ENCODE results near the gene NOX3.
A peak's percentile ranks its signal among the peaks of the same experiment; 100 is the strongest.

NOX3 gene

GRCh38 chr6:155382338-155382685, 73.3 kb downstream of the NOX3 start:
- no peak overlapping the region for H3K27ac ChIP-seq
- no peak for TF ChIP-seq CTCF (conservative IDR thresholded peaks at IDR 0.05)

GRCh38 chr6:155381673-155382337, 73.8 kb downstream of the NOX3 start:
- TF ChIP-seq CTCF (conservative IDR thresholded peaks at IDR 0.05): no peak
- H3K27ac ChIP-seq: no peak overlapping the region

GRCh38 chr6:155380666-155381332, 74.8 kb downstream of the NOX3 start:
- peak; percentile 43 for TF ChIP-seq CTCF (conservative IDR thresholded peaks at IDR 0.05)

GRCh38 chr6:155378724-155379123, 76.9 kb downstream of the NOX3 start:
- no peak overlapping the region for H3K27ac ChIP-seq
- TF ChIP-seq CTCF (conservative IDR thresholded peaks at IDR 0.05): no peak

More at GRCh38 chr6:155380666-155381332, 74.8 kb downstream of the NOX3 start:
- H3K27ac ChIP-seq: no peak overlapping the region

GRCh38 chr6:155378276-155378675, 77.4 kb downstream of the NOX3 start:
- H3K27ac ChIP-seq: no peak overlapping the region
- TF ChIP-seq CTCF (conservative IDR thresholded peaks at IDR 0.05): no peak

- H3K27ac ChIP-seq: no peak overlapping the region
Measured at GRCh38 chr6:155377061-155377460, 78.6 kb downstream of the NOX3 start.

GRCh38 chr6:155375801-155376200, 79.8 kb downstream of the NOX3 start:
- TF ChIP-seq CTCF (conservative IDR thresholded peaks at IDR 0.05): no peak

More at GRCh38 chr6:155377061-155377460, 78.6 kb downstream of the NOX3 start:
- TF ChIP-seq CTCF (conservative IDR thresholded peaks at IDR 0.05): no peak

More at GRCh38 chr6:155375801-155376200, 79.8 kb downstream of the NOX3 start:
- no peak overlapping the region for H3K27ac ChIP-seq
